Measurements from ENCODE around the gene MYH14. TPM values are rescaled to one million over a fixed set of nuclear protein-coding genes. Genes with fewer than 3 reads are reported as not detected.
A peak's percentile ranks its signal among the peaks of the same experiment; 100 is the strongest.

MYH14 gene
- total and polyA plus RNA-seq, 2 of the 13 experiments (the other 11 are each of a cell fraction or from before 2014, with no cell fraction given) = 5.5 to 5.8 TPM

DNA sequence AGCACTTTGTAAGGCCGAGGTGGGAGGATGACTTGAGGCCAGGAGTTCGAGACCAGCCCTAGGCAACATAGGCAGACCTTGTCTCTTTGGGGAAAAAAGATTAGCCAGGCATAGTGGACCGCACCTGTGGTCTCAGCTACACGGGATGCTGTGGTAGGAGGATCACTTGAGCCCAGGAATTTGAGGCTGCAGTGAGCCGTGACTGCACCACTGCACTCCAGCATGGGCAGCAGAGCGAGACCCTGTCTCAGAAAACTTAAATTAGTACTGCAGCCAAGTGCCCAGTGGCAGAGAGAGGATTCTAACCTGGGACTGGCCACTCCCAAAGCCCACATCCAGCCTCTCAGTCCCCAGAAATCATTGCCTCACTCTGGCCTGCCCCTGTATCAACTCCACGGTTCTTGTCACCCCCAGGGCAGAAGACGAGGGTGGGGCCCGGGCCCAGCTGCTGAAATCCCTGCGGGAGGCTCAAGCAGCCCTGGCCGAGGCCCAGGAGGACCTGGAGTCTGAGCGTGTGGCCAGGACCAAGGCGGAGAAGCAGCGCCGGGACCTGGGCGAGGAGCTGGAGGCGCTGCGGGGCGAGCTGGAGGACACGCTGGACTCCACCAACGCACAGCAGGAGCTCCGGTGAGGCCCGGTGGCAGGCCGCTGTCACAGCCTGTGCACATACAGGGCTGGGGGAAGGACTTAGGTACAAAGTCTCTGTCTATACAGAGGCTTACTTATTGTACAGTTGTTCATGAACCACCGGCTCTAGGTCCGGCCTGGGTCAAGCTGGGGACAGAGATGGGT, 72.4 kb downstream of the MYH14 start (continued):
- TF ChIP-seq SNAPC4 (CRISPR knock-in tag; IDR thresholded peaks at IDR 0.05) = no peak
- TF ChIP-seq SMARCC2 (IDR thresholded peaks at IDR 0.05) = no peak
- no peak for TF ChIP-seq ZNF790 (CRISPR knock-in tag; IDR thresholded peaks at IDR 0.05; ENCODE audit: borderline replicate concordance)
- TF ChIP-seq ZNF607 (CRISPR knock-in tag; IDR thresholded peaks at IDR 0.05; ENCODE audit: borderline replicate concordance) = no peak
- no peak for TF ChIP-seq ZMAT3 (CRISPR knock-in tag; conservative IDR thresholded peaks at IDR 0.05)
- no peak for TF ChIP-seq SP2 (CRISPR knock-in tag; IDR thresholded peaks at IDR 0.05)
- TF ChIP-seq PLRG1 (conservative IDR thresholded peaks at IDR 0.05) = no peak
- TF ChIP-seq, protein P1, sequence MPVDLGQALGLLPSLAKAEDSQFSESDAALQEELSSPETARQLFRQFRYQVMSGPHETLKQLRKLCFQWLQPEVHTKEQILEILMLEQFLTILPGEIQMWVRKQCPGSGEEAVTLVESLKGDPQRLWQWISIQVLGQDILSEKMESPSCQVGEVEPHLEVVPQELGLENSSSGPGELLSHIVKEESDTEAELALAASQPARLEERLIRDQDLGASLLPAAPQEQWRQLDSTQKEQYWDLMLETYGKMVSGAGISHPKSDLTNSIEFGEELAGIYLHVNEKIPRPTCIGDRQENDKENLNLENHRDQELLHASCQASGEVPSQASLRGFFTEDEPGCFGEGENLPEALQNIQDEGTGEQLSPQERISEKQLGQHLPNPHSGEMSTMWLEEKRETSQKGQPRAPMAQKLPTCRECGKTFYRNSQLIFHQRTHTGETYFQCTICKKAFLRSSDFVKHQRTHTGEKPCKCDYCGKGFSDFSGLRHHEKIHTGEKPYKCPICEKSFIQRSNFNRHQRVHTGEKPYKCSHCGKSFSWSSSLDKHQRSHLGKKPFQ (CRISPR knock-in tag; IDR thresholded peaks at IDR 0.05; ENCODE audit: insufficient replicate concordance) = peak; percentile 32
- no peak for TF ChIP-seq SMAD9 (CRISPR knock-in tag; IDR thresholded peaks at IDR 0.05)
- TF ChIP-seq ZNF292 (CRISPR knock-in tag; IDR thresholded peaks at IDR 0.05; ENCODE audit: borderline replicate concordance, low read depth) = peak; percentile 94
- TF ChIP-seq FOSL2 (CRISPR knock-in tag; IDR thresholded peaks at IDR 0.05) = no peak
- TF ChIP-seq FOXK2 (IDR thresholded peaks at IDR 0.05) = no peak
- no peak for TF ChIP-seq ZNF720 (CRISPR knock-in tag; IDR thresholded peaks at IDR 0.05)
- TF ChIP-seq TGIF2 (CRISPR knock-in tag; IDR thresholded peaks at IDR 0.05) = no peak
- TF ChIP-seq ELF3 (CRISPR knock-in tag; IDR thresholded peaks at IDR 0.05) = no peak
- TF ChIP-seq TAF1 (CRISPR knock-in tag; IDR thresholded peaks at IDR 0.05) = no peak; the same call in 1 of the 2 replicates
- TF ChIP-seq ZNF430 (CRISPR knock-in tag; IDR thresholded peaks at IDR 0.05) = no peak
- TF ChIP-seq PHF5A (CRISPR knock-in tag; IDR thresholded peaks at IDR 0.05; ENCODE audit: low read depth, unreplicated experiment) = no peak
- 0 out of 2 replicates have a peak, but pooled peaks have one; percentile 46 for TF ChIP-seq HOXA5 (CRISPR knock-in tag; IDR thresholded peaks at IDR 0.05)
- no peak for TF ChIP-seq HMGA1 (CRISPR knock-in tag; conservative IDR thresholded peaks at IDR 0.05)
- TF ChIP-seq ZNF746 (CRISPR knock-in tag; IDR thresholded peaks at IDR 0.05) = no peak
- TF ChIP-seq, protein P2, sequence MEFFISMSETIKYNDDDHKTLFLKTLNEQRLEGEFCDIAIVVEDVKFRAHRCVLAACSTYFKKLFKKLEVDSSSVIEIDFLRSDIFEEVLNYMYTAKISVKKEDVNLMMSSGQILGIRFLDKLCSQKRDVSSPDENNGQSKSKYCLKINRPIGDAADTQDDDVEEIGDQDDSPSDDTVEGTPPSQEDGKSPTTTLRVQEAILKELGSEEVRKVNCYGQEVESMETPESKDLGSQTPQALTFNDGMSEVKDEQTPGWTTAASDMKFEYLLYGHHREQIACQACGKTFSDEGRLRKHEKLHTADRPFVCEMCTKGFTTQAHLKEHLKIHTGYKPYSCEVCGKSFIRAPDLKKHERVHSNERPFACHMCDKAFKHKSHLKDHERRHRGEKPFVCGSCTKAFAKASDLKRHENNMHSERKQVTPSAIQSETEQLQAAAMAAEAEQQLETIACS (CRISPR knock-in tag; IDR thresholded peaks at IDR 0.05) = no peak
